ENCODE results near the gene SMARCB1. TPM values are rescaled to one million over a fixed set of nuclear protein-coding genes. Genes with fewer than 3 reads are reported as not detected.

Gene SMARCB1
- polyA plus RNA-seq, 12 donors = 54.2 to 121 (median 78.8) TPM; not detected in 1

DNA sequence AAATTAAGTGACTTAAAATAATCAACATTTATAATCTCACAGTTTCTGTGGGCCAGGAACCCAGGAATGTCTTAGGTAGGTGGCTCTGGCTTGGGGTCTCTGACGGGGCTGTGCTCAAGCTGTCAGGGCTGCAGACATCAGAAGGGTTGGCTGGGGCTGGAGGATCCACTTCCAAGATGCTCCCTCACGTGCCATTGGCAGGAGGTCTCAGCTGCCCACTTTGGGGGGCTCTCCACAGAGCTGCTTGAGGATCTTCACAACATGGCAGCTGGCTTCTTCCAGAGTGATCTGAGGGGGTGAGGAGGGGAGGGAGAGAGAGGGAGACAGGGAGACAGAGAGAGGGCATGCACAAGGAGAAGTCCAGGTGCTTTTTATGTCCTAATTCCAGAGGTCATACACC lies 89.0 kb downstream of the SMARCB1 start:
- DNase-seq = no peak

GRCh38 chr22:23877566-23877965 lies 90.8 kb downstream of the SMARCB1 start:
- no peak for DNase-seq

DNA sequence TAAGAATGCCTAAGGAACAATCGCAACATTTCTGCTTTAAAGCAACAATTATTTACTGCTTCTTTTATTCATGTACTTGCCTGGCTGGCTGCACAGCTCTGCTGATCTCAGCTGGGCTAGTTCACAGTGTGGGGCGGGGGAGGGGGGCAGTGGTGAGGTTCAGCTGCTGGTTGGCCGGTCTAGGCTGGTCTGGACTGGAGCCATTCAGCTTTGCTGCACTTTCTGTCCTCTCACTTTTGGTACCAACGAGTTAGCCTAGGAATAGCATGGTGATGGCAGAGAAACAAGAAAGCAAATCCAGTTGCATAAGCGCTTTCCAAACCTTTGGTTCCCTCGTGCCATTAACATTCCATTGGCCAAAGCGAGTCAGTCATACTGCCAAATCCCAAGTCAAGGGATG lies 91.5 kb downstream of the SMARCB1 start:
- no peak for DNase-seq

DNA sequence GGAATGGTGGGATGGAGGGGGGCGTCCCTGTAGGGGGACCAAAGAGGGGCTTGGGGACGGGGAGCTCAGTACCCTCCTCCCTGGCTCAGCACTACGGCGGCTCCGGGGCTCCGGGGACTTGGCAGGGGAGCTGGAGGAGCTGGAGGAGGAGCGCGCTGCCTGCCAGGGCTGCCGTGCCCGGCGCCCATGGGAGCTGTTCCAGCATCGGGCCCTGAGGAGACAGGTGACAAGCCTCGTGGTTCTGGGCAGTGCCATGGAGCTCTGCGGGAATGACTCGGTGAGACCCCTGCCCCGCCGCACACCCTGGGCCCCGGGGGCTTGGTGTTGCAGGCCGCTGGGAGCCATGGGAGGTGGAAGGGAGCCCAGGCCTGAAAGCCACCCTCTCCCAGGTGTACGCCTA lies 95.6 kb downstream of the SMARCB1 start:
- DNase-seq = no peak

GRCh38 chr22:23883658-23884057 lies 96.9 kb downstream of the SMARCB1 start:
- no peak for DNase-seq

- no peak for DNase-seq
Measured at GRCh38 chr22:23884140-23884539, 97.4 kb downstream of the SMARCB1 start.

Other genes with a start within 250 kb of the SMARCB1 start
- 1 to 10 TPM in 1 of 12 donors, under 1 TPM in 8, not detected in 3; 0.29 to 7.2 (median 0.49) TPM for gene IGLL1, start 206.7 kb upstream of the SMARCB1 start, polyA plus RNA-seq (ENCODE audit: insufficient read length in 12 of 12)
- gene DRICH1, start 154.6 kb upstream of the SMARCB1 start, polyA plus RNA-seq (ENCODE audit: insufficient read length in 12 of 12) = 1 to 10 TPM in 3 of 12 donors, under 1 TPM in 7, not detected in 2; 0.26 to 1.7 (median 0.54) TPM
- 1 to 10 TPM in 8 of 12 donors, under 1 TPM in 2, not detected in 2; 0.84 to 3.0 (median 1.2) TPM for gene RGL4, start 96.0 kb upstream of the SMARCB1 start, polyA plus RNA-seq (ENCODE audit: insufficient read length in 12 of 12)
- 1 to 10 TPM in 11 of 12 donors, not detected in 1; 4.1 to 7.4 (median 5.1) TPM for gene ZNF70, start 35.9 kb upstream of the SMARCB1 start, polyA plus RNA-seq (ENCODE audit: insufficient read length in 12 of 12)
- 1 to 10 TPM in 4 of 12 donors, under 1 TPM in 3, not detected in 5; 0.34 to 3.9 (median 1.1) TPM for gene VPREB3, start 32.5 kb upstream of the SMARCB1 start, polyA plus RNA-seq (ENCODE audit: insufficient read length in 12 of 12)
- gene C22orf15, start 24.0 kb upstream of the SMARCB1 start, polyA plus RNA-seq (ENCODE audit: insufficient read length in 12 of 12) = 1 to 10 TPM in 1 of 12 donors, under 1 TPM in 9, not detected in 2; 0.08 to 1.0 (median 0.23) TPM
- gene CHCHD10, start 19.0 kb upstream of the SMARCB1 start, polyA plus RNA-seq (ENCODE audit: insufficient read length in 12 of 12) = 1,000 to 10,000 TPM in 1 of 12 donors, 100 to 1,000 TPM in 1, 10 to 100 TPM in 10; 33.8 to 1,945 (median 51.8) TPM
- 10 to 100 TPM in 3 of 12 donors, 1 to 10 TPM in 8, not detected in 1; 5.7 to 17.2 (median 8.3) TPM for gene MMP11, start 14.1 kb upstream of the SMARCB1 start, polyA plus RNA-seq (ENCODE audit: insufficient read length in 12 of 12)
- gene DERL3, start 52.0 kb downstream of the SMARCB1 start, polyA plus RNA-seq (ENCODE audit: insufficient read length in 12 of 12) = 1 to 10 TPM in 5 of 12 donors, under 1 TPM in 5, not detected in 2; 0.70 to 2.8 (median 1.1) TPM
- gene SLC2A11, start 70.9 kb downstream of the SMARCB1 start, polyA plus RNA-seq (ENCODE audit: insufficient read length in 12 of 12) = 10 to 100 TPM in 4 of 12 donors, 1 to 10 TPM in 7, not detected in 1; 3.1 to 13.2 (median 6.7) TPM
- gene MIF, start 107.4 kb downstream of the SMARCB1 start, polyA plus RNA-seq (ENCODE audit: insufficient read length in 12 of 12) = 100 to 1,000 TPM in 9 of 12 donors, 10 to 100 TPM in 2, not detected in 1; 78.2 to 238 (median 118) TPM
- gene GSTT2B, start 174.2 kb downstream of the SMARCB1 start, polyA plus RNA-seq (ENCODE audit: insufficient read length in 12 of 12) = 10 to 100 TPM in 4 of 12 donors, 1 to 10 TPM in 6, not detected in 2; 2.1 to 39.1 (median 7.1) TPM
- gene DDTL, start 179.9 kb downstream of the SMARCB1 start, polyA plus RNA-seq (ENCODE audit: insufficient read length in 12 of 12) = 1 to 10 TPM in 10 of 12 donors, not detected in 2; 2.2 to 5.6 (median 3.9) TPM
- gene DDT, start 187.5 kb downstream of the SMARCB1 start, polyA plus RNA-seq (ENCODE audit: insufficient read length in 12 of 12) = 10 to 100 TPM in 11 of 12 donors, not detected in 1; 29.4 to 61.0 (median 42.2) TPM
- gene GSTT2, start 193.2 kb downstream of the SMARCB1 start, polyA plus RNA-seq (ENCODE audit: insufficient read length in 12 of 12) = 1 to 10 TPM in 3 of 12 donors, under 1 TPM in 4, not detected in 5; 0.40 to 2.6 (median 0.82) TPM
- gene GSTT4, start 218.5 kb downstream of the SMARCB1 start, polyA plus RNA-seq (ENCODE audit: insufficient read length in 12 of 12) = not detected
- 10 to 100 TPM in 11 of 12 donors, not detected in 1; 20.2 to 59.6 (median 26.1) TPM for gene CABIN1, start 224.3 kb downstream of the SMARCB1 start, polyA plus RNA-seq (ENCODE audit: insufficient read length in 12 of 12)

Measured in muscle of arm (tissue), 12 donors.